Type B pancreatic cell (in vitro differentiated cells): ENCODE results near the gene SLC22A23. TPM values are rescaled to one million over a fixed set of nuclear protein-coding genes. Genes with fewer than 3 reads are reported as not detected.
"Not testable (repeated sequence)": the region's sequence is repeated elsewhere in the genome, so short reads cannot be mapped to it uniquely, and the experiment has no call there.

ENCODE experiments used
- DNase-seq: peaks from one replicate; pipeline ENCODE4 v3.0.0; 2021; ENCODE audit warnings: mixed read lengths; ENCODE audit not compliant: unreplicated experiment; ENCODE audit errors: extremely low spot score
- H3K27ac Mint-ChIP-seq: 2 replicates; pipeline ENCODE4 v1.8.0; 2021; ENCODE audit warnings: mild to moderate bottlenecking, mixed read lengths
- H3K27me3 Mint-ChIP-seq: 2 replicates; pipeline ENCODE4 v1.8.0; 2021; ENCODE audit warnings: mixed read lengths
- H3K36me3 Mint-ChIP-seq: 2 replicates; pipeline ENCODE4 v1.8.0; 2021; ENCODE audit warnings: mixed read lengths
- H3K4me1 Mint-ChIP-seq: one replicate; pipeline ENCODE4 v1.8.0; 2021; ENCODE audit warnings: mixed read lengths; ENCODE audit not compliant: unreplicated experiment
- H3K4me3 Mint-ChIP-seq: 2 replicates; pipeline ENCODE4 v1.8.0; 2021; ENCODE audit warnings: mild to moderate bottlenecking, mixed read lengths
- H3K9me3 Mint-ChIP-seq: 2 replicates; pipeline ENCODE4 v1.8.0; 2021; ENCODE audit warnings: mixed read lengths
- CTCF ChIP-seq: fragments of 200-600 bp; sonication (generic); conservative IDR thresholded peaks from 2 replicates; pipeline ENCODE4 v1.5.0; 2021; ENCODE audit warnings: antibody characterized with exemption, mild to moderate bottlenecking
- total RNA-seq: library from RNA; stranded (reverse); gene quantifications from 2 replicates; pipeline ENCODE4 v1.2.1, GENCODE V29; 2021; ENCODE audit warnings: low replicate concordance

The SLC22A23 gene
- total RNA-seq, 1 donor from 2014 or later, result 36.6 TPM

GRCh38 chr6:3382326-3383279 is 74.2 kb downstream of the SLC22A23 start:
- H3K36me3 Mint-ChIP-seq, result peaks cover 12% of the 10 kb centered on the region
- peak overlapping the region; percentile 57 for H3K27ac Mint-ChIP-seq
- H3K9me3 Mint-ChIP-seq, result peaks cover 4% of the 10 kb centered on the region
- no peaks in the 10 kb centered on the region for H3K27me3 Mint-ChIP-seq
- no peak for TF ChIP-seq CTCF
- DNase-seq, result no peak
- H3K4me1 Mint-ChIP-seq, result peaks cover 58% of the 10 kb centered on the region
- H3K4me3 Mint-ChIP-seq, result no peak overlapping the region

- peaks cover 62% of the 10 kb centered on the region for H3K4me1 Mint-ChIP-seq
- H3K27me3 Mint-ChIP-seq, result no peaks in the 10 kb centered on the region
- H3K36me3 Mint-ChIP-seq, result peaks cover 18% of the 10 kb centered on the region
- TF ChIP-seq CTCF, result no peak
- no peak for DNase-seq
- peak overlapping the region; percentile 57 for H3K27ac Mint-ChIP-seq
- H3K4me3 Mint-ChIP-seq, result no peak overlapping the region
- H3K9me3 Mint-ChIP-seq, result peaks cover 4% of the 10 kb centered on the region
Measured at GRCh38 chr6:3381233-3381921, 75.5 kb downstream of the SLC22A23 start.

GRCh38 chr6:3380344-3381232 is 76.3 kb downstream of the SLC22A23 start:
- Mint-ChIP-seq H3K27me3 (no peaks in the 10 kb centered on the region), H3K4me1 (peaks cover 59% of the 10 kb centered on the region), H3K9me3 (peaks cover 4% of the 10 kb centered on the region), H3K27ac (peak overlapping the region; percentile 37), H3K4me3 (no peak overlapping the region), H3K36me3 (peaks cover 18% of the 10 kb centered on the region)
- TF ChIP-seq CTCF, result no peak
- DNase-seq, result no peak

- peak overlapping the region; percentile 20 for H3K27ac Mint-ChIP-seq
- H3K9me3 Mint-ChIP-seq, result peaks cover 4% of the 10 kb centered on the region
- H3K4me3 Mint-ChIP-seq, result peak overlapping the region; percentile 1
- H3K36me3 Mint-ChIP-seq, result peaks cover 14% of the 10 kb centered on the region
- DNase-seq, result no peak
- peaks cover 60% of the 10 kb centered on the region for H3K4me1 Mint-ChIP-seq
- TF ChIP-seq CTCF, result no peak
- no peaks in the 10 kb centered on the region for H3K27me3 Mint-ChIP-seq
Measured at GRCh38 chr6:3379482-3380060, 77.3 kb downstream of the SLC22A23 start.

- not testable (repeated sequence) for DNase-seq, H3K27ac Mint-ChIP-seq, H3K27me3 Mint-ChIP-seq, H3K4me3 Mint-ChIP-seq, H3K9me3 Mint-ChIP-seq
- Mint-ChIP-seq H3K4me1 (peaks cover 59% of the 10 kb centered on the region), H3K36me3 (peaks cover 14% of the 10 kb centered on the region)
Measured at GRCh38 chr6:3378808-3379207, 78.0 kb downstream of the SLC22A23 start.

- not testable (repeated sequence) for H3K4me3 Mint-ChIP-seq, H3K27ac Mint-ChIP-seq, DNase-seq, H3K27me3 Mint-ChIP-seq, H3K9me3 Mint-ChIP-seq
- H3K36me3 Mint-ChIP-seq, result peaks cover 14% of the 10 kb centered on the region
- H3K4me1 Mint-ChIP-seq, result peaks cover 56% of the 10 kb centered on the region
Measured at GRCh38 chr6:3378398-3378782, 78.5 kb downstream of the SLC22A23 start.
